Activated CD4-positive, alpha-beta T cell treated with anti-CD3 and anti-CD28 coated beads, Interleukin-2, amount 10 ng/mL, durations not matched to agents 7 days and 5 days (primary cell): ENCODE results near the gene ADAM23. TPM values are rescaled to one million over a fixed set of nuclear protein-coding genes. Genes with fewer than 3 reads are reported as not detected.
"Not testable (repeated sequence)": the region's sequence is repeated elsewhere in the genome, so short reads cannot be mapped to it uniquely, and the experiment has no call there.

Experiments
- CTCF ChIA-PET: fragments of 350-600 bp; sonication (Branson Sonifier 250); formaldehyde crosslinking; loops from one replicate; lab custom pipeline; 2021; ENCODE audit warnings: antibody characterized with exemption; lab: Charles Lee
- POLR2A ChIA-PET: fragments of 350-600 bp; sonication (Branson Sonifier 250); formaldehyde crosslinking; loops from one replicate; lab custom pipeline; 2021; ENCODE audit warnings: antibody characterized with exemption; lab: Charles Lee
- DNase-seq: peaks from one replicate; pipeline ENCODE4 v3.0.0-alpha.2; 2020
- H3K27ac Mint-ChIP-seq: one replicate; pipeline ENCODE4 v1.8.0; 2021; ENCODE audit warnings: mild to moderate bottlenecking, moderate library complexity, mixed read lengths
- H3K27me3 Mint-ChIP-seq: one replicate; pipeline ENCODE4 v1.8.0; 2021; ENCODE audit warnings: mixed read lengths
- H3K36me3 Mint-ChIP-seq: one replicate; pipeline ENCODE4 v1.8.0; 2021; ENCODE audit warnings: low read depth, mixed read lengths
- H3K4me1 Mint-ChIP-seq: one replicate; pipeline ENCODE4 v1.8.0; 2021; ENCODE audit warnings: mixed read lengths
- H3K4me3 Mint-ChIP-seq: one replicate; pipeline ENCODE4 v1.8.0; 2021; ENCODE audit warnings: mild to moderate bottlenecking, moderate library complexity, mixed read lengths
- H3K9me3 Mint-ChIP-seq: one replicate; pipeline ENCODE4 v1.8.0; 2021; ENCODE audit warnings: mixed read lengths
- total RNA-seq, 2 experiments: library from RNA; stranded (reverse); gene quantifications; one replicate each; pipeline ENCODE4 v1.2.3, GENCODE V29; 2021

Gene ADAM23, protein sequence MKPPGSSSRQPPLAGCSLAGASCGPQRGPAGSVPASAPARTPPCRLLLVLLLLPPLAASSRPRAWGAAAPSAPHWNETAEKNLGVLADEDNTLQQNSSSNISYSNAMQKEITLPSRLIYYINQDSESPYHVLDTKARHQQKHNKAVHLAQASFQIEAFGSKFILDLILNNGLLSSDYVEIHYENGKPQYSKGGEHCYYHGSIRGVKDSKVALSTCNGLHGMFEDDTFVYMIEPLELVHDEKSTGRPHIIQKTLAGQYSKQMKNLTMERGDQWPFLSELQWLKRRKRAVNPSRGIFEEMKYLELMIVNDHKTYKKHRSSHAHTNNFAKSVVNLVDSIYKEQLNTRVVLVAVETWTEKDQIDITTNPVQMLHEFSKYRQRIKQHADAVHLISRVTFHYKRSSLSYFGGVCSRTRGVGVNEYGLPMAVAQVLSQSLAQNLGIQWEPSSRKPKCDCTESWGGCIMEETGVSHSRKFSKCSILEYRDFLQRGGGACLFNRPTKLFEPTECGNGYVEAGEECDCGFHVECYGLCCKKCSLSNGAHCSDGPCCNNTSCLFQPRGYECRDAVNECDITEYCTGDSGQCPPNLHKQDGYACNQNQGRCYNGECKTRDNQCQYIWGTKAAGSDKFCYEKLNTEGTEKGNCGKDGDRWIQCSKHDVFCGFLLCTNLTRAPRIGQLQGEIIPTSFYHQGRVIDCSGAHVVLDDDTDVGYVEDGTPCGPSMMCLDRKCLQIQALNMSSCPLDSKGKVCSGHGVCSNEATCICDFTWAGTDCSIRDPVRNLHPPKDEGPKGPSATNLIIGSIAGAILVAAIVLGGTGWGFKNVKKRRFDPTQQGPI
- under 1 TPM; 0.75 to 0.89 TPM for total RNA-seq

DNA sequence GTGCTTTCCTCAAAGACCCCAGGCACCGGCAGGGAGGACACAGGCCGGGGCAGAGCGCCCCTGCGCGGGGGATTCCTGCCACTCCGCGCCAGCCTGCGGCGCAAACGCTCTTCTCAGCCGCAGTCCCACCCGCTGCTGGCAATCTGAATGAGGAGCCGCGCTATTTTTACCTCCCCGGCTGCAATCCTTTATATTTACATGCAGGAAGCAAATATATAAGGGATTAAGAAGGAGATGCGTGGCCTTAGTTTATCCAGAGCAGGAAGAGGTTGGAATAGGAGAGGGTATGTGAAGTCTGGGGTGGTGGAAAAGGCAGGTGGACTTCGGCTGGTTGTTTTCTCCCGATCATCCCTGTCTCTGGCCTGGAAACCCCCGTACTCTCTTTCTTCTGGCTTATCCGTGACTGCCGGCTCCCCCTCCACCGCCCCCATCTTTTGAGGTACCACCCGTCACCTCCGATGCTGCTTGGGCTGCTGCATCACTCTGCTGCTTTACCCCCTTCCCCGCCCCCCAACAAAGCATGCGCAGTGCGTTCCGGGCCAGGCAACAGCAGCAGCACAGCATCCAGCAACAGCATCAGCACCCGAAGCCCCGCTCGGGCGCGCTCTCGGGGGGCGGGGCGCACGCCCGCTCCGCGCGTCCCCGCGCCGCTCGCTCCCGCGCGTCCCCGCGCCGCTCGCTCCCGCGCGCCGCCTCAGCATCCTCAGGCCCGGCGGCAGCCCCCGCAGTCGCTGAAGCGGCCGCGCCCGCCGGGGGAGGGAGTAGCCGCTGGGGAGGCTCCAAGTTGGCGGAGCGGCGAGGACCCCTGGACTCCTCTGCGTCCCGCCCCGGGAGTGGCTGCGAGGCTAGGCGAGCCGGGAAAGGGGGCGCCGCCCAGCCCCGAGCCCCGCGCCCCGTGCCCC is at the start of gene ADAM23:
TSS of gene ADAM23 (plus strand) at position 700 of the 902 bp plus-strand sequence. CDS start 335 bp downstream, outside the sequence.
- Mint-ChIP-seq H3K9me3 (no peaks in the 10 kb centered on the region), H3K36me3 (no peaks in the 10 kb centered on the region), H3K4me1 (peaks cover 15% of the 10 kb centered on the region), H3K27ac (no peak within 1 kb of the TSS), H3K4me3 (peak within 1 kb of the TSS; percentile 70), H3K27me3 (peaks cover 79% of the 10 kb centered on the region)
- POLR2A ChIA-PET = no interaction called here
- CTCF ChIA-PET = no interaction called here
- DNase-seq = peak; percentile 47

DNA sequence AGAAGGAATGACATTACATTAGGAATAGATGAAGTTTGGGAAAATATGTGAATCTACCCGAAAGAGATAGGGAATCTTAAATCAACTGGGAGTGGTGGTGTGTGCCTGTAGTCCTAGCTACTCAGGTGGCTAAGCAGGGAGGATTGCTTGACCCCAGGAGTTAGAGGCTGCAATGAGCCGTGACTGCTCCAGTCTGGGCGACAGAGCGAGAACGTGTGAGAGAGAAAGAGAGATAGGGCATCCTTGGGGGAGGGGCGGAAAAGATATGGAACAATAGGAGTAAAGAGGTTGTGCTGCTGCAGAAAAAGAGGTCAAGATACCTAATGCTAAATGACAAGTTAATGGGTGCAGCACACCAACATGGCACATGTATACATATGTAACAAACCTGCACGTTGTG is 47.1 kb upstream of the ADAM23 start:
- no peaks in the 10 kb centered on the region for H3K4me1 Mint-ChIP-seq
- H3K27ac Mint-ChIP-seq = no peak overlapping the region
- no peak overlapping the region for H3K4me3 Mint-ChIP-seq
- H3K9me3 Mint-ChIP-seq = no peaks in the 10 kb centered on the region
- ChIA-PET POLR2A (no interaction called here), CTCF (no interaction called here)
- DNase-seq = no peak
- H3K36me3 Mint-ChIP-seq = no peaks in the 10 kb centered on the region
- H3K27me3 Mint-ChIP-seq = peaks cover 2% of the 10 kb centered on the region

DNA sequence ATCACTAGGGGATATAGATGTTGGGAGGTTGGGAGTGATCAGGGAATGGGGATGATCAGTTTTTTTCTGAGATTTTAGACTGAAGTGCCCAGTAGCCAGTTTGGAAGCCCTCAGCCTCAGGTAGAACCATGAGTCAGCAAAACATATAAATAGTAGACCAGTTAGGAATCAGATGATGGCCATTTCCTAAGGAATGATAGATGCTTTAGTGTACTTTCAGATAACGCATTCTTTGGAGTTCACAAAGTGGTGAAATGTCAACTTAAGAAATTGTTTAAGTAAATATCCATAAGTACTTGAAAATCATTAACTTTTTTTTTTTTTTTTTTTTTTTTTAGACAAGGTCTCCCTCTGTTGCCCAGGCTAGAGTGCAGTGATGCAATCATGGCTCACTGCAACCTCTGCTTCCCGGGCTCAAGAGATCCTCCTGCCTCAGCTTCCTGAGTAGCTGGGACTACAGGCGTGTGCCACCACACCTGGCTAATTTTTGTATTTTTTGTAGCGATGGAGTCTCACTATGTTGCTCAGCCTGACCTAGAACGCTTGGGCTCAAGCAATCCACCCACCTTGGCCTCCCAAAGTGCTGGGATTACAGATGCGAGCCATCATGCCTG is 40.3 kb upstream of the ADAM23 start:
- CTCF ChIA-PET, DNase-seq, H3K4me3 Mint-ChIP-seq, H3K36me3 Mint-ChIP-seq, H3K9me3 Mint-ChIP-seq, POLR2A ChIA-PET, H3K4me1 Mint-ChIP-seq, H3K27me3 Mint-ChIP-seq, H3K27ac Mint-ChIP-seq: not testable (repeated sequence)

DNA sequence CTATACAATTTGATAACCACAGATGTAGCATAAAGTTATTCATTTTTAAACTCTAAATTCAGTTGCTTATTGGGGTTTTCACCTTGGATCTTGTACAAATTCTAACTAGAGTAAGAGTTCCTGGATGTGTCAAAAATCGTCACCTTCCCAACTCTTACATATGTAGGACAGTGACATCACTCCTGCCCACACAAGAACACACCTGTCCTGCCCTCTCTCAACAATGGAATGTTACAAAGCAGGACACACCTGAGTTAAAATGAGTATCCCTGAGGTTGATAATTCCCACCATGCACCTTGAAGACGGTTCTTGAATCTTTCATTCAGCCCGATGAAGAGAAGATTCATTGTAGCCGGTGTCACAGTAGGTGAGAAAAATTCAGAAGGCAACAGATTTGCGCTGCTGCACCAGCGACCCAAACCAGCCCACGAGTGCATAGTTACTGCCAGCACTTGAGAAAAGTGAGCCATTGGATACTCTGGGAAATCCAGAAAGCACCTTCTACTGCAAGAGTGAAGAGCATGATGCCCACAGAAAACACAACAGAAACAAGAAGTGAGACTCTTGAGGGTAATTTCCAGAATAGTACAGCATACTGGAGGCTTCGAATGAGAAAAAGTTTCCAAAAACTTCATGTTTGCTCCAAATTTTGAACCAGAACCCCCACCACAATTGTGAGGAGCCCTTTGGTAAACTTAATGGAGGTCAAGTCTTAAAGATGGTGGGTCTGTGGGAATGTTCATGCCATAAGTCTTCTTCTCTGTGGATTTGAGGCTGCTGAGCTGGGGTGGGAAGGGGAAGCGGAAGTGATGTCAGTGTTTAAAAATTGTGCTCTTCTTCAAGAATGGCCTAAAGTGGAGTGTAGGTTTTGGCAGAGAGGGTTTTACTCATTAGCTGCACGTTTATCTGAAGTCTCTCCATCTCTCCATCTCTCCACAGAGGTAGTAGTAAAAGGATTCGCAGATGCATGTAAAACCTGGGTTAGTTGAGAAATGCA is 34.7 kb upstream of the ADAM23 start:
- H3K36me3 Mint-ChIP-seq = no peaks in the 10 kb centered on the region
- ChIA-PET POLR2A (no interaction called here), CTCF (no interaction called here)
- DNase-seq = no peak
- H3K4me3 Mint-ChIP-seq = no peak overlapping the region
- H3K27me3 Mint-ChIP-seq = peaks cover 7% of the 10 kb centered on the region
- H3K27ac Mint-ChIP-seq = no peak overlapping the region
- H3K4me1 Mint-ChIP-seq = no peaks in the 10 kb centered on the region
- peaks cover 2% of the 10 kb centered on the region for H3K9me3 Mint-ChIP-seq

DNA sequence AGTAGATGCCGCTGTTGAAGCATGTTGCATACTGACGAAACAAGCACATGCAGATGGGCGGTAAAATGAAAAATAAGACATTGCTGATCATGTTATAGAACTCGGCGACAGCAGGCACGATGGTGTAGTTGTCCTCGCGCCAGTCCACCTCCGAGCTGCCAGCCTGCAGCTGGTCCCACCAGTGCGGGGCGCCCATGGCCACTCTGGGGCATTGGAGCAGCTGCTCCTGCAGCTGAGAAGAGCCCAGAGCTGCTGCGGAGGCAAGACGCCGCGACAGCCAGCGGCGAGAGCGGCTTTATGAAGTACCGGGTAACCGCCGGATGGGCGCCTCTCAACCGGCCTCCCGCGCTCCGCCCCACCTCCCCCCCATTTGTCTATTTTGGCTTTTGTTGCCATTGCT is 32.6 kb upstream of the ADAM23 start:
- POLR2A ChIA-PET = no interaction called here
- H3K27ac Mint-ChIP-seq = no peak overlapping the region
- H3K36me3 Mint-ChIP-seq = no peaks in the 10 kb centered on the region
- CTCF ChIA-PET = no interaction called here
- H3K4me1 Mint-ChIP-seq = no peaks in the 10 kb centered on the region
- H3K4me3 Mint-ChIP-seq = no peak overlapping the region
- DNase-seq = no peak
- peaks cover 2% of the 10 kb centered on the region for H3K9me3 Mint-ChIP-seq
- peaks cover 13% of the 10 kb centered on the region for H3K27me3 Mint-ChIP-seq

DNA sequence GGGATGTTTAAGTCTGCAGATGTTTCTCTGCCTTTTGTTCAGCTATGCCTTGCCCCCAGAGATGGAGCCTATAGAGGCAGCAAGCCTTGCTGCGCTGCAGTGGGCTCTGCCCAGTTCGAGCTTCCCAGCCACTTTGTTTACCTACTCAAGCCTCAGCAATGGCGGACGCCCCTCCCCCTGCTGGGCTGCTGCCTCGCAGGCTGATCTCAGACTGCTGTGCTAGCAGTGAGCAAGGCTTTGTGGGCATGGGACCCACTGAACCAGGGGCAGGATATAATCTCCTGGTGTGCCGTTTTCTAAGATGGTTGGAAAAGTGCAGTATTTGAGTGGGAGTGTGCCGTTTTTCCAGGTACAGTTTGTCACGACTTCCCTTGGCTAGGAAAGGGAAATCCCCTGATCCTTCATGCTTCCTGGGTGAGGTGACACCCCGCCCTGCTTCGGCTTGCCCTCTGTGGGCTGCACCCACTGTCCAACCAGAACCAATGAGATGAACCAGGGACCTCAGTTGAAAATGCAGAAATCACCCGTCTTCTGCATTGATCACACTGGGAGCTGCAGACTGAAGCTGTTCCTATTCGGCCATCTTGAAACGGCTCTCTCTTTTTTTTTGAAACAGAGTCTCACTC is 27.6 kb upstream of the ADAM23 start:
- ChIA-PET CTCF (interaction anchor here (0.6 kb wide), 1 partner anchor 26 kb away, joined by 5 read pairs; no protein-coding TSS in a partner anchor), POLR2A (no interaction called here)
- Mint-ChIP-seq H3K4me1 (no peaks in the 10 kb centered on the region), H3K36me3 (no peaks in the 10 kb centered on the region), H3K27me3 (peaks cover 13% of the 10 kb centered on the region), H3K9me3 (peaks cover 10% of the 10 kb centered on the region), H3K27ac (no peak overlapping the region), H3K4me3 (no peak overlapping the region)
- DNase-seq = no peak

DNA sequence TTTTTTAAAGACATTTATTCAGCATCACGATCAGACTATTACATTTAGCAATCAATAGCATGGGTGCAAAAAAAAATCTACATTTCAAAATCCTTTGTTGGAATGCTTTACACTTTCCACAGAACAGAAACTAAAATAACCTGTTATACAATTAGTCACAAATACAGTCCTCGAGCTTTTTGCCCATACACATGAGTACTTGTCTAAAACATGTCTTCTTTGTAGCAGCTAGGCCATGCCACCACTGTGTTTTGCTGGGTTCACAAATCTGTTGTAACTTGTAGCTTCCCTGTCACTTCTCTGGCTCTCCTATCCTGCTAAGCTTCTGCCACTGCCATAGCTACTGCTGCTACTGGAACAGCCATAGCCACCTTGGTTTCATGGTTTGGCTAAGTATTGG is 24.4 kb upstream of the ADAM23 start:
- ChIA-PET POLR2A (no interaction called here), CTCF (no interaction called here)
- Mint-ChIP-seq H3K4me3 (no peak overlapping the region), H3K27me3 (peaks cover 6% of the 10 kb centered on the region), H3K9me3 (peaks cover 7% of the 10 kb centered on the region), H3K4me1 (no peaks in the 10 kb centered on the region), H3K27ac (no peak overlapping the region), H3K36me3 (no peaks in the 10 kb centered on the region)
- DNase-seq = no peak

DNA sequence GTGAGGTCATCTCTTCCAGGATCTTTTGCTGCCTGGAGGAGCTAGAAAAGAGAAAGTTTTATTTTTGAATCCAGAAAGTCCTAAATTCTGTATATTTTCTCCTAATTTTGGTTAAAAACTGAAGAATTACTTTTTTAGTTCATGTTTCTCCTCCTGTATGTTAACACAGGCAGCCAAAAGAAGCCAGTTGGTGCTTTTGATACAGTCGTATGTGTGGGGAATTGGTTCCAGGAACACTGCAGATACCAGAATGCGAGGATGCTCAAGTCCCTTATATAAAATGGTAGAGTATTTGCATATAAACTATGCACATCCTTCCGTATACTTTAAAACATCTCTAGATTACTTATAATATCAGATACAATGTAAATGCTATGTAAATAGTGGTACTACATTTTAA is 22.6 kb upstream of the ADAM23 start:
- ChIA-PET CTCF (no interaction called here), POLR2A (no interaction called here)
- no peaks in the 10 kb centered on the region for H3K4me1 Mint-ChIP-seq
- no peaks in the 10 kb centered on the region for H3K27me3 Mint-ChIP-seq
- no peak overlapping the region for H3K27ac Mint-ChIP-seq
- H3K4me3 Mint-ChIP-seq = no peak overlapping the region
- H3K36me3 Mint-ChIP-seq = no peaks in the 10 kb centered on the region
- peaks cover 7% of the 10 kb centered on the region for H3K9me3 Mint-ChIP-seq
- no peak for DNase-seq

DNA sequence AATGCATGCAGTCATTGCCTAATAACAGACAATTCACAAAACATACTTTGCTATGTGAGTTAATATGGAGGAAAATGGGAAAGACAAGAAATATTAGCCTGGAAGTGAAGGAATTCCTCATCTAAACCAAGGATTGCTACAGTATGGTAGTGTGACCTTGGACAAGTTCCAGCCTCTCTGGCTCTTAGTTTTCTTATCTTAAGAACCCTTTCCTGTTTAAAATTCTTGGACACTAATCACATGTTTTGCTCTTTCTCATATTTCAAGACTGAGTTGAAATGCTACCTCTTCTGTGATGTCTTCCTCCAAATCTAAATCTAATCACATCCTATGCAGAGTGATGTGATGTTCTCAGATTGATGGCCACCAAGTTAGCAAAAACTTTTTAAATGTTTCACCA is 20.8 kb upstream of the ADAM23 start:
- Mint-ChIP-seq H3K27me3 (no peaks in the 10 kb centered on the region), H3K9me3 (peaks cover 5% of the 10 kb centered on the region)

DNA sequence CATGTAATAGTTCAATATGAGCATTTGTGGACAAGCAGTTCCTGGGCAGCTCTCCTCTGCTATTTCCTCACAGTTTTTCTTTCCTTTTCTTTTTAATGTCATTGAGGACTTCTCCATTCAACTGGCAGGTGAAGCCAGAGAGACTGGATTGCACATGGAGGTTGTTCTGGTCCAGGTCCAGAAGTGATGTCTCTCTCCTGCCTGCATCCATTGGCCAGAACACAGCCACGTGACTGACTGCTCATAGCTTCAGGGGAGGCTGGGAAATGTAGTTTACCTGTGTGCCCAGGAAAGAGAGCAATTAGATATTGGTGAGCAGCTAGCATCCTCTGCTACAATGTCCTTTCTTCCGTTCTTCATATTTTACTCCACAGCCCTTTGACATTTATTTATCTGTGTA is 20.2 kb upstream of the ADAM23 start:
- Mint-ChIP-seq H3K36me3 (no peaks in the 10 kb centered on the region), H3K4me1 (no peaks in the 10 kb centered on the region), H3K27me3 (no peaks in the 10 kb centered on the region), H3K4me3 (no peak overlapping the region), H3K9me3 (peaks cover 4% of the 10 kb centered on the region), H3K27ac (no peak overlapping the region)
- CTCF ChIA-PET = no interaction called here
- POLR2A ChIA-PET = no interaction called here
- DNase-seq = no peak

More for the DNA sequence above, 20.8 kb upstream of the ADAM23 start:
- DNase-seq = no peak
- ChIA-PET POLR2A (no interaction called here), CTCF (interaction anchor here (0.6 kb wide), 1 partner anchor 14 kb away, joined by 3 read pairs; no protein-coding TSS in a partner anchor)
- Mint-ChIP-seq H3K4me3 (no peak overlapping the region), H3K36me3 (no peaks in the 10 kb centered on the region), H3K27ac (no peak overlapping the region), H3K4me1 (no peaks in the 10 kb centered on the region)

DNA sequence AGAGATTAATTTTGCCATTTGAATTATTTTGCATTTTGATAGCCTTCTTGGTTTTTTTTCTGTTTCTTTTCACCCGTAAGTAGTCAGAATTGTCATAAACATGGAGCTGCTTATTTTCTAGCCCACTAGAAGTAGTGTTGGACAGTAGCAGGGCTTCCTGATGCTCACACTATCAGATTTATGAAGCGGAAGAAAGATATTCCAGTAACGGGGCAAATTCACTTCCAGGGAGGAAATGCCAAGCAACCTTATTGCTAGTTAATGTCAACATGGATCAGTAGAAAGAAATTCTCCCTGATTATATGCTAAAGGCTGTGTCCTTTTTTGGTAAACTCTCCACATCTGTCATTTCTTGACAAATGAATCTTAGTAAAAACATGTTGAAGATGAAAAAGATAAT is 19.2 kb upstream of the ADAM23 start:
- ChIA-PET CTCF (no interaction called here), POLR2A (no interaction called here)

More for the DNA sequence above, 19.2 kb upstream of the ADAM23 start:
- Mint-ChIP-seq H3K4me1 (no peaks in the 10 kb centered on the region), H3K27ac (no peak overlapping the region), H3K27me3 (no peaks in the 10 kb centered on the region), H3K9me3 (no peaks in the 10 kb centered on the region), H3K36me3 (no peaks in the 10 kb centered on the region), H3K4me3 (no peak overlapping the region)
- DNase-seq = no peak
